NCI-H510A (cell line): ENCODE data around the gene SYCE1.

Experiments
- DNase-seq: peaks from one replicate; lab custom pipeline; 2025; lab: John Stamatoyannopoulos, UW

SYCE1 gene

DNA sequence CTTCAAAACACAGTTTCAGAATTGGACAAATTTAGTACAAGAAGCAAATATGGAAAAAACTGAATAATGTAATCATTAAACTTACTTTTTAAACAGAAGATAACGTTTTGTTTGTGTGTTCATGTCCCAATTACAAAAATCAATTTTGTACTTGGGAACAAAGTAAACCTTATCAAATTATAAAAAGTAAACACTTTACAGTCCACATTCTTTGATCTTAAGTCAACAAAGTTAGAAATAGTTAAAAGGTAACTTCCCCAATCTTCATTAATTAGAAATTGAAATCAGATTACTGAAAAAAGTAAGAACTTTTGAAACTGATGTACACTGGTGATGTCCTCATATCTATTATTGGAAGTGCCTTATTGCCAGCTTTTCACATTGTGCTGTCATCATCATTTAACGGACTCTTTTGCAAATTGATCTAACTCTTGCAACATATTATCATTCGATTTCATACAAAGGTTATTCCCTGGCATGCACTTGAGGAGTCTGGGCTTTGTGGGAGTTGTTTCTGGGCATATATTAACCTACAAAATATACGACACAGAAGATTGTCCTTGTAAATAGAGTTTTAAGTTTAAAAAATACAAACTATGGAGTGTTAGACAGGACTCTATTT is 53.4 kb downstream of the SYCE1 start:
- no peak for DNase-seq

GRCh38 chr10:133511408-133511807 is 54.0 kb downstream of the SYCE1 start:
- DNase-seq: no peak

- no peak for DNase-seq
Measured at GRCh38 chr10:133509700-133510099, 55.7 kb downstream of the SYCE1 start.
